BLaER1 (cell line): Measurements from ENCODE around the gene SCN10A.

Experiments used
- H3K27ac ChIP-seq: shearing (Covaris generic); formaldehyde crosslinking; 2 replicates; pipeline ENCODE4 v1.8.1; 2022
- H3K27me3 ChIP-seq: shearing (Covaris generic); formaldehyde crosslinking; 2 replicates; pipeline ENCODE4 v1.8.1; 2022
- H3K36me3 ChIP-seq: shearing (Covaris generic); formaldehyde crosslinking; 2 replicates; pipeline ENCODE4 v1.8.1; 2022
- H3K4me1 ChIP-seq: shearing (Covaris generic); formaldehyde crosslinking; 2 replicates; pipeline ENCODE4 v1.8.1; 2022
- H3K4me2 ChIP-seq: shearing (Covaris generic); formaldehyde crosslinking; 2 replicates; pipeline ENCODE4 v1.8.1; 2022
- H3K4me3 ChIP-seq: shearing (Covaris generic); formaldehyde crosslinking; 2 replicates; pipeline ENCODE4 v1.8.1; 2022
- H3K9ac ChIP-seq: shearing (Covaris generic); formaldehyde crosslinking; 2 replicates; pipeline ENCODE4 v1.8.1; 2022
- H3K9me3 ChIP-seq: shearing (Covaris generic); formaldehyde crosslinking; 2 replicates; pipeline ENCODE4 v1.8.1; 2022
- H4K20me1 ChIP-seq: shearing (Covaris generic); formaldehyde crosslinking; 2 replicates; pipeline ENCODE4 v1.8.1; 2022
- Cebpa-rat ChIP-seq: shearing (Covaris generic); IDR thresholded peaks from 2 replicates; pipeline ENCODE4 v1.8.1; 2022

Gene SCN10A

DNA sequence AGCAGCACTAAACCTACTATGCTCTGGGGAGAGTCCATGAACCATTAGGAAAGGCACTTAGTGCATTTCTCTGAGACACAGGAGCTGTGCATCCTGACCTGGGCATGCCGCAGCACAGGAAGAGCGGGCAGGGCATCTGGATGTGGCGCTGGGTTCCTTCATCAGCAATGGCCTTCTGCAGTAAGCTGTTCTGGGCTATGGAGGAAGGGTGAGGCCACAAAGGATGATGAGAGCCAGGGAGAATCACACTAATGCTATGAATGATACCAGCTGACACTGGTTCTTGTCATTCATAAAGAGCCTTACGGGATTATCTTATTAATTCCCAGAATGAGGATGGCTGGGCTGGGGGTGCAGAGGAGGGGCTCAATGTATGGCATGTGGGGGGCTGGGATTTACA is 12.7 kb upstream of the SCN10A start:
- H3K9me3 ChIP-seq = no peaks in the 10 kb centered on the region
- H3K27ac ChIP-seq = no peak overlapping the region
- H3K9ac ChIP-seq = no peak overlapping the region
- H3K27me3 ChIP-seq = no peaks in the 10 kb centered on the region
- no peak for TF ChIP-seq Cebpa-rat
- H4K20me1 ChIP-seq = no peaks in the 10 kb centered on the region
- H3K4me2 ChIP-seq = peak overlapping the region; percentile 47; the same call in 1 of the 2 replicates
- no peaks in the 10 kb centered on the region for H3K36me3 ChIP-seq
- H3K4me3 ChIP-seq = no peak overlapping the region
- peaks cover 30% of the 10 kb centered on the region for H3K4me1 ChIP-seq

DNA sequence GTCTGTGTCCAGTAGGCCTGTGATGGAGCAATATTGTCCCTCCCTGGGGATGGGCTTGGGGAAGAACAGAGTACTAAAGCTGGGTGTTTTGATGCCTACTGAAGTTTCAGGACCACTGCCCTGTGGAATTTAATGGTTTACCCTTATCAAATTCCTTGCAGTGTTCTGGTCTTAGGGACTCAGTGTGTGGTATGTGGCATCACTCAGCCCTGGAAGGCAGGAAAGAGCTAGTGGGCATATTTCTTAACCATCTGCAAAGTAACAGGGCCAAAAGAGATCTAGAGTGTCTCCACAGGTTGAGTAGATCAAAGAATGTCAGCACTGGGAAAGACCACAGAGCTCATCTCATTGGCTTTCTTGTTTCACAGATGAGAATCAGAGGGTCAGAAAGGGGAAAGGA is 11.8 kb upstream of the SCN10A start:
- H3K9me3 ChIP-seq = no peaks in the 10 kb centered on the region
- H3K27ac ChIP-seq = no peak overlapping the region
- H3K4me2 ChIP-seq = no peak overlapping the region
- no peak overlapping the region for H3K9ac ChIP-seq
- H3K27me3 ChIP-seq = no peaks in the 10 kb centered on the region
- H3K36me3 ChIP-seq = no peaks in the 10 kb centered on the region
- no peak overlapping the region for H3K4me3 ChIP-seq
- no peaks in the 10 kb centered on the region for H4K20me1 ChIP-seq
- TF ChIP-seq Cebpa-rat = no peak
- H3K4me1 ChIP-seq = peaks cover 39% of the 10 kb centered on the region

DNA sequence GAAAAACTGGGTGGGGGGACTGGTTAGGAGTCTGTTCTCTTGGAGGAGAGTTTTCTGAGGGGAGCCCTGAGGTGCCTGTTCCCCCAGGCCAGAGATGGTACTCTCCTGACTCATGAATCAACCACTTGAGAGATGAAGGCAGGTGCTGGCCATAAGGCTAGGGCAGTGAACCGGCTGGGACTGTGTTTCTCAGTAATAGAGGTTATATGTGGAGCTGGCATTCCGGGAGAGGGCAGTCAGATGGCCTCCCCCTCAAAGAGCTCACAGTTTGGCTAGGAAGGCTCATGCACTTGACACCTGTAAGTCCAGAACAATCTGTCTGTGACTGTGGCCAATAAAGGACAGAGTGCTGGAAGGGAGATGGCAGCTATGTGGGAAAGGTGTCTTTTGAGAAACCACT is 10.0 kb upstream of the SCN10A start:
- H3K9ac ChIP-seq = no peak overlapping the region
- peaks cover 39% of the 10 kb centered on the region for H3K4me1 ChIP-seq
- H3K27me3 ChIP-seq = no peaks in the 10 kb centered on the region
- no peak overlapping the region for H3K4me3 ChIP-seq
- H3K9me3 ChIP-seq = no peaks in the 10 kb centered on the region
- H4K20me1 ChIP-seq = no peaks in the 10 kb centered on the region
- H3K27ac ChIP-seq = no peak overlapping the region
- H3K36me3 ChIP-seq = no peaks in the 10 kb centered on the region
- H3K4me2 ChIP-seq = no peak overlapping the region
- TF ChIP-seq Cebpa-rat = no peak

DNA sequence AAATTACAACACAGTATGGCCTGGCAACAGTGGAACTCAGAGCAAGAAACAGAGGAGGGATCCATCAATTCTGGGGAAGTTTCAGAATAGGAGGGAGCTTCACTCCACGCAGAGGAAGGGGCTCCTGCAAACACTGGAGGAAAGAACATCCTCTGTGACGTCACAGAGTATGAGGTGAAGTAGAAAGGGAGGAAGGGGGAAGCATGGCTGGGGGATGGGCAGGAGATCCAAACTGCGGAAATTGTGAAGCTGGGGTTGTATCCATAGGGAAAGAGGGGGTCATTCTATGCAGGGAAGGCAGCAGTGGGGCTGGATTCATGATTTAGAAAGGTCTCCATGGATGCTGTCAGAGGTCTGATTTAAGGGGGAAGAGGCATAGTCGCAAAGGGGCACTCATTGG is 8.3 kb upstream of the SCN10A start:
- Histone ChIP-seq H3K4me1 (peaks cover 34% of the 10 kb centered on the region), H3K4me2 (peak overlapping the region; percentile 74), H3K36me3 (no peaks in the 10 kb centered on the region)

DNA sequence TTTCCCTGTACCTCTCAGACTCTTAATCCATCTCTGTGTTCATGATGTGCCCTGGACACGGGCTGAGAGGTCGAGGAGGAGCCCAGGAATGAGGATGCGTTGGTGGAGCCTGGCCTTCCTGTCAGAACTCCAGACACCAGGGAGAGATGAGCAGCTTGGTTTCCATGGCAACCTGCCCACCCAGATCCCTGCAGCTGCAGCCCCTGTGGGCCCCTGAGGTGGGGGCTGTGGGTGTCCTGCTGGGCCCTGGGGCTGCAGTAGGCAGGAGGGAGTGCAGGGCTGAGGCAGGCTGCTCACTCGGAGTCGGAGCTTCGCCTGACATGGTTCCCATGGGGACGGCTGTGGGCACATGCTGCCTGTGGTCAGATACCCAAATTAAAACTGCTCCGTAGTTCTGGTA is 7.7 kb upstream of the SCN10A start:
- no peak overlapping the region for H3K9ac ChIP-seq
- H3K27me3 ChIP-seq = no peaks in the 10 kb centered on the region
- H3K4me3 ChIP-seq = no peak overlapping the region
- no peaks in the 10 kb centered on the region for H4K20me1 ChIP-seq
- H3K4me2 ChIP-seq = peak overlapping the region; percentile 74
- no peaks in the 10 kb centered on the region for H3K9me3 ChIP-seq
- no peaks in the 10 kb centered on the region for H3K36me3 ChIP-seq
- peaks cover 27% of the 10 kb centered on the region for H3K4me1 ChIP-seq
- no peak overlapping the region for H3K27ac ChIP-seq
- no peak for TF ChIP-seq Cebpa-rat

More for the DNA sequence above, 8.3 kb upstream of the SCN10A start:
- H3K9me3 ChIP-seq = no peaks in the 10 kb centered on the region
- H3K27ac ChIP-seq = no peak overlapping the region
- no peaks in the 10 kb centered on the region for H3K27me3 ChIP-seq
- TF ChIP-seq Cebpa-rat = no peak
- no peaks in the 10 kb centered on the region for H4K20me1 ChIP-seq
- no peak overlapping the region for H3K4me3 ChIP-seq
- no peak overlapping the region for H3K9ac ChIP-seq

DNA sequence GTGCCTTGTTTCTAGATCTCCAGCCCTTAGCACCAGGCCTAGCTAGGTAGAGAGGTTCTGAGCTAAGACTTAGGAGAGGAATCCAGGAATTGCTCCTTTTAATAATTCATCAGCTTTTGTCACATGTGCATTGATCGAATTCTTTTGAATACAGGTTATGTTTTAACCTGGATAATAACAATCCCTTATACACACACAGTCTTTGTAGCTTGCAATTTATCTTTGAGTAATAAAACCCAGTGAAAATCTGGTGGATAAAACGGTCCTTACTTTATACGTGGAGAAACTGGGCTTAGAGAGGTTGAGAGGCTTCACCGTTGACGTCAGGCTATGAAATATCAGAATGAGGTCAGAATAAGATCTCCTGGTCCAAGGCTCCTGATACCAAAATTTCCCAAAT is 7.2 kb upstream of the SCN10A start:
- Histone ChIP-seq H4K20me1 (no peaks in the 10 kb centered on the region), H3K27ac (no peak overlapping the region), H3K36me3 (no peaks in the 10 kb centered on the region), H3K27me3 (no peaks in the 10 kb centered on the region), H3K9ac (no peak overlapping the region), H3K4me3 (no peak overlapping the region), H3K4me2 (peak overlapping the region; percentile 74), H3K4me1 (peaks cover 26% of the 10 kb centered on the region), H3K9me3 (no peaks in the 10 kb centered on the region)
- TF ChIP-seq Cebpa-rat = no peak

DNA sequence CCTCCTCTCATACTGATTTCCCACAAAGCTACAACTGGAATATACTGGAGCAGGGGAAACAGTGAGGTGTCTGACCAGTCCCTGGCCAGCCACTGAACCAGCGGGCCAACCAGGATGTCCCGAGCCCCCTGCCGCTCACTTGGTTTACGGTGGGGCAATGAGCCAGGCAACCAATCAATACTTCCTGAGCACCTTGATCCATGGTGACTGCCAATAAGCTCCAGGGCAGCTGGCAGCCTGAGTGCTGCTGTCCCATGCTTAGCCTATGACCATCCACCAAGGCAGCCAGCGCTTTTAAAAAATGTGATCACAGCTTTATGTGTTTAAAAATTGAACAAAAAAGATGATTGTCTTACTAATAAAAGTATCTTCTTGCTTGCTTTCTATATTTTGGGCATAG is 4.2 kb downstream of the SCN10A start:
- Histone ChIP-seq H3K9me3 (no peaks in the 10 kb centered on the region), H3K27me3 (no peaks in the 10 kb centered on the region), H3K27ac (no peak overlapping the region), H3K9ac (no peak overlapping the region), H3K4me2 (no peak overlapping the region), H3K4me1 (no peaks in the 10 kb centered on the region), H4K20me1 (no peaks in the 10 kb centered on the region), H3K36me3 (no peaks in the 10 kb centered on the region), H3K4me3 (no peak overlapping the region)
- TF ChIP-seq Cebpa-rat = no peak

DNA sequence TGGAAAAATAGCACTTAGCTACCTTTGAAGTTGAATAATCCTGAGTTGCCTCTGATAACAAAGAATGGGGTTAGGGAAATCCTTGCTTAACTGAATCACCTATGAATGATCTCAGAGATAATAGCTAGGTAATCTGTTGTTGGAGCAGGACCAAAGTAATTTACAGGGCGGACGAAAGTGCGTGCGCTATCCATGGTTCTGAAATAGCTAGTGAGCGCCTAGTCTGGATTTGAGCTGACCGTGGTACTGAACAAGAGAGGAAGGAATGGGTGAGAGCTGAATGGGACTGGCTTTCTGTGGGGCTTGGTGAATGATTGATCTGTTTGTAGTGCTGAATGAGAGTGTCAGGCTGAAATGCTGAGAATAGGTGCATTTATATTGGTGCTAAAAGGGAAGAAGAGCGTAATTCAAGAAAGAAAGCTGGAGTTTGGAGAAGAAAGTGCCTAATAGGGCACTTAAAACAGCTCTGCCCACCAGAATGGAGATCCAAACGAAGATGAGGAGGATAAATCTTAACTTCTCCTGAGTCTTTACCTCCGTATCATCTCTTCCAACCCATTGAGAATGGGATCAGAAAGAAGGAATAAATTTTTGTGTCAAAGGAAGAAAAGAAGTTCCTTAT is 10.1 kb downstream of the SCN10A start:
- H4K20me1 ChIP-seq = peaks cover 14% of the 10 kb centered on the region; the same call in 1 of the 2 replicates
- no peak overlapping the region for H3K27ac ChIP-seq
- H3K36me3 ChIP-seq = no peaks in the 10 kb centered on the region
- no peak for TF ChIP-seq Cebpa-rat
- H3K9me3 ChIP-seq = no peaks in the 10 kb centered on the region
- no peak overlapping the region for H3K4me2 ChIP-seq
- H3K4me1 ChIP-seq = no peaks in the 10 kb centered on the region
- H3K4me3 ChIP-seq = no peak overlapping the region
- no peak overlapping the region for H3K9ac ChIP-seq
- no peaks in the 10 kb centered on the region for H3K27me3 ChIP-seq

DNA sequence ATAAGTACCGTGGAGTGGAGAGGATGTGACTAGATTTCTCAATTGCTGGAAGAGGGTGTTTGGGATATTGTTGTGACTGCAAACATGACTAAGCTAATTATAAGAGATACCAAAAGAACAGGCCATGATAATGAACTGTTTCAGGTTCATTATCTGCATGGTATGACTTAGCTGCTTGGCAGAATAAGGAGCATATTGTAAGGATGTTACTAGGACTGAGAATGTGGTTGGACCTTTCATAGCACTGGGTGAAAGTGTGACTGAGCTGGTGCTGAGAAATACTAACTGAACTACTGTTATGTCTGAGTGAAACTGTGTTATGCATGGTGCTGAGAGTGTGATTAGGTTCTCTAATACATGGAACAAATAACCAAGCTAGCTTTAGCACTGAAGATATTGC is 11.0 kb downstream of the SCN10A start:
- peaks cover 14% of the 10 kb centered on the region; the same call in 1 of the 2 replicates for H4K20me1 ChIP-seq
- H3K36me3 ChIP-seq = no peaks in the 10 kb centered on the region
- H3K27ac ChIP-seq = no peak overlapping the region
- H3K4me3 ChIP-seq = no peak overlapping the region
- no peaks in the 10 kb centered on the region for H3K27me3 ChIP-seq
- no peaks in the 10 kb centered on the region for H3K9me3 ChIP-seq
- H3K4me1 ChIP-seq = no peaks in the 10 kb centered on the region
- H3K4me2 ChIP-seq = no peak overlapping the region
- no peak overlapping the region for H3K9ac ChIP-seq
- TF ChIP-seq Cebpa-rat = no peak

DNA sequence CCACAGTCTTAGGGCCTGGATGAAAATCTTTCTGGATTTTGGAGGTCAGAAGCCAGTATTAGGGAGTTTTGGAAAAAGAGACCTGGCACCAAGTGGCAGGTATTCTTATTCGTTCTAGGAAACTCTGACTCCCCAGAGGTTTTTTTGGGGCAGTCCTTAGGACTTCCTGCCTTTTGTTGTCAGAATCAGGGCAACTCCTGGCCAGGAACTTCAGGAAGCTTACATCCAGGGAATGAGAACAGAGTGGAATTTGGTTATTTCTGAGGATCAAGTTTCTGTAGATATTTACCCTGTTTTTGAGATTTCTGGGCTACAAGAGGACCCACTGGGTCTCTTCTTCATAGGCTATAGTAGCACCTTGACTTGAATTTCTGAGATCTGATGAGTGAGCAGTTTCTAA is 15.5 kb downstream of the SCN10A start:
- H3K27me3 ChIP-seq = no peaks in the 10 kb centered on the region
- H3K4me1 ChIP-seq = no peaks in the 10 kb centered on the region
- H3K4me2 ChIP-seq = no peak overlapping the region
- H4K20me1 ChIP-seq = peaks cover 9% of the 10 kb centered on the region; the same call in 1 of the 2 replicates
- H3K9me3 ChIP-seq = no peaks in the 10 kb centered on the region
- TF ChIP-seq Cebpa-rat = no peak
- H3K9ac ChIP-seq = no peak overlapping the region
- no peak overlapping the region for H3K4me3 ChIP-seq
- no peaks in the 10 kb centered on the region for H3K36me3 ChIP-seq
- H3K27ac ChIP-seq = no peak overlapping the region

DNA sequence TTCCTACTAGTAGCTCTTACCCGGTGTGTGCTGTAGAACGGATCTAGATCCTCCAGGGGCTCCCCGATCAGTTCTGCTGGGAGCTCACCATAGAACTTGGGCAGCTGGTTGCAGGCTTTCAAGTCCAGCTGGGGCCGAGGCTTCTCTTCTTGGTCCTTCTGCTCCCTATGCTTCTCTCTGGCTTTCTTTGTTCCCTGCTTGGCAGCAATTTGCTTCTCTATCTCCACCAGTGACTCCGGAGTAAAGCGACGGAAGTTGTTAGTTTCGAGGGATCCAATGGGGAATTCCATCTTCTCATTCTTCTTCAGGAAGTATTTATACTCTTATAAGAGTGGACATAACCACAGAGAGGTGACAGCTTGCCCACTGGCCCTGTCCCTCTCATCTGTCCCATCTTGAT is 22.3 kb downstream of the SCN10A start:
- H3K27me3 ChIP-seq = no peaks in the 10 kb centered on the region
- H3K9ac ChIP-seq = no peak overlapping the region
- H3K4me1 ChIP-seq = no peaks in the 10 kb centered on the region
- H4K20me1 ChIP-seq = no peaks in the 10 kb centered on the region
- no peak overlapping the region for H3K4me3 ChIP-seq
- H3K4me2 ChIP-seq = no peak overlapping the region
- TF ChIP-seq Cebpa-rat = no peak
- H3K36me3 ChIP-seq = no peaks in the 10 kb centered on the region
- no peak overlapping the region for H3K27ac ChIP-seq
- H3K9me3 ChIP-seq = no peaks in the 10 kb centered on the region
